GM21825 (cell line): ENCODE measurements around the gene MXRA7.

ENCODE experiments used
- ATAC-seq: cut with Tn5 transposase; IDR thresholded peaks from one replicate; pipeline ENCODE4 v1.9.1; 2021; ENCODE audit warnings: mild to moderate bottlenecking, moderate library complexity; ENCODE audit not compliant: unreplicated experiment

MXRA7 gene

DNA sequence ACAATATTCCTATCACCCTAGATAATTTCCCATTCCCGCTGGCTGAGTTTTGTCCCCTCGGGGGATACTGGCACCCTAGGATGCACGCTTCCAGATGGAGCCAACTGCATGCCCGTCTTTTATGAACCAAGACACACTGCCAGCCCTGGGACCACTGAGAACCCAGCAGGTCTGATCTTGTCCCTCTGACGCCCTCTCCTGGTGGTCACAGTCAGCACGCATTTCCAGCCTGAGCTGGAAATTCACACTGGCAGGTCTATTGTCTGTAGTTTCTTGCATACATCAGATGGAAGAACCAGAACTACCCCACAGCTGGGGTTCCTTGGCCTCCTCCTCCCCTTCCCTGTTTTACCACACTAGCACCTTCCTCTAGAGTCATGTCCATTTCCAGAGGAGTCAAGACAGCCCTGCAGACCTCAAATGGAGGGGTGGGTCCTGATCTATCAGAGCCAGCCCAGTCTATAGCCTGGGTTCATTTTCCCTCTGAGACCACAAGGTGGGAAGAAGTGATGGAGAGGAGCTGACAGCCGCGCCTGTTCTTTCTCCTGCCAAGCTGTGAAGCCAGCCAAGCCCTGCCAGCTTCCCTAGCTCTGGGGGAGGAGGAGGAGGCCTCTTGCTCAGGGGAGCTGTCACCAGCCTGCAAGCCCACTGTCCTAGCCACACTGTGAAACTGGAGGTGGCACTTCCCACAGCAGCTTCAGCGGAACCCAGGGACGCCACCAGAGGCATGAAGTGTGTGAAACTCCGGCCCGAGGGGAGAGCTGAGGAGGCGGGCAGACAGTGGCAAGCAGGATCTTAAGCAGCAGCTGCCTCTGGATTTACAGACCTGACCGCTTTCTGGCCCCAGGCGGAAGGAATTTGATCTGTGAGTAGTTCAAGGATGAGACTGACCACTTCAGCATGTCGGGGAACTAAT is 29.3 kb downstream of the MXRA7 start:
- no peak for ATAC-seq

- no peak for ATAC-seq
Observed at GRCh38 chr17:76679239-76679638, 31.5 kb downstream of the MXRA7 start.

- no peak for ATAC-seq
Observed at GRCh38 chr17:76678330-76678729, 32.4 kb downstream of the MXRA7 start.

- no peak for ATAC-seq
Observed at GRCh38 chr17:76677406-76677805, 33.4 kb downstream of the MXRA7 start.

DNA sequence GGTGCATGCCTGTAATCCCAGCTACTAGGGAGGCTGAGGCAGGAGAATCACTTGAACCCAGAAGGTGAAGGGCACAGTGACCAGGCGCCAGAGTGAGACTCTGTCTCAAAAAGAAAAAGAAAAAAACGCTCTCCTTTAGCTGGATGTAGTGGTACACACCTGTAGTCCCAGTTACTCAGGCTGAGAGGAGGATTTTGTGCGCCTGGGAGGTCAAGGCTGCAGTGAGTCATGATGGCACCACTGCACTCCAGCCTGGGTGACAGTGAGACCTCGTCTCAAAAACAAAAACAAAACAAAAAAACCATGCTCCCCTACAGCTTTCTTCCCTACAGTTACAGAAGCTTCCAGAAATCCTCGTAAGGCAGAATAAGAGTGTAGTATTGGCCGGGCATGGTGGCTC is 34.1 kb downstream of the MXRA7 start:
- no peak for ATAC-seq

DNA sequence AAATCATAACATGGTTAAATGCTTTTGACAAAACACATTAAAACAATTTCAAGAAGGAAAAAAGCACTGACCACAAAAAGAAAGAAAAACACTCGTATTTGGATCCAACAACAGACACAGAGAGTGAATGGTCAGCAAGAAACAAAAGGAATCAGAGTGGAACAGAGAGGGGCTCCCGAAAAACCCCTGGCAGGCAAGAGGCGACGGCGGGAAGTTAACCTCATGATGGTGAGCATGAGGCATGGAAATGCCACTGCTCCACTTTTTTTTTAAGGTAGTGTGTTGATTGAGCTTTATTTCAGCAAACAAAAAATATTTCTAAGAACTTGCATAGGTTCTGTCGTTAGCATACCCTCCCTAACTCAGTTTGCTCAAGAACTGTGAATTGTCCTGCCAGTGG is 35.1 kb downstream of the MXRA7 start:
- no peak for ATAC-seq

DNA sequence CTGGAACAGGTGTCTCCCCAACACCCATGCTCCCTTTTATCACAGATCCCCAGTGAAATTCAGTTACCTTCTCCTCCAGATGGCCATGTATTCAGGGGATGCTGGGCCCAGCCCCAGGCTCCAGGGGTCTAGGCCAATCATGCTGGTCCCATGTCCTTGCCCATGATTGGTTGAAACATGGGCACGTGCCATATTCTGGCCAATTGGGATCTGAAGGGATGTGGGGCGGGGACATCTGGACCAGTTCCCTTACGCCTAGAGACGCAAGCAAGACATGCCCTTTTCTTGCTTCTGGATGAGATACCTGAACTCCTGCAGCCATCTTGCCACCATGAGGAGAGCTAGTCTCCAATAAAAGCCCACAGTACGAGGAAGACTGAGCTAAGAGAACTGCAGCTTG is 36.2 kb downstream of the MXRA7 start:
- no peak for ATAC-seq

GRCh38 chr17:76673729-76674128 is 37.0 kb downstream of the MXRA7 start:
- no peak for ATAC-seq

DNA sequence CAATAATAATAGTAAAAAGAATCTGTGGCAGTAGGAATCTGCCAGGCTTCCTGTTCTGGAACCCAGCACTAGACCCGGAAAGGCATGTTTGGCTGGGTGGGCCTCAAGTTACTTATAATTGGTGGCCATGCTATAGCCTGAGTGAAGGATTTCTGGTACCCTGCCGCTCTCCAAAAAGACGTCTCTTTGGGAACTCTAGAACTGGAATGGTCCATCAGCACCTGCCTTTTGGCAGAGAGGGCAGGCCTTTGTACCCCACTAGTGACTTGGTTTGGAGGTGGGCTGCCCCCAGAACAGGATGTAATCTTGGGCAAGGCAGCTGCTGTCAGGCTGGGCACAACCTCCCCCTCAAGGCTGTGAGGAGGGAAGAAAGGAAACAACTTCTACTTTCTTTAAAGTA is 37.9 kb downstream of the MXRA7 start:
- no peak for ATAC-seq

DNA sequence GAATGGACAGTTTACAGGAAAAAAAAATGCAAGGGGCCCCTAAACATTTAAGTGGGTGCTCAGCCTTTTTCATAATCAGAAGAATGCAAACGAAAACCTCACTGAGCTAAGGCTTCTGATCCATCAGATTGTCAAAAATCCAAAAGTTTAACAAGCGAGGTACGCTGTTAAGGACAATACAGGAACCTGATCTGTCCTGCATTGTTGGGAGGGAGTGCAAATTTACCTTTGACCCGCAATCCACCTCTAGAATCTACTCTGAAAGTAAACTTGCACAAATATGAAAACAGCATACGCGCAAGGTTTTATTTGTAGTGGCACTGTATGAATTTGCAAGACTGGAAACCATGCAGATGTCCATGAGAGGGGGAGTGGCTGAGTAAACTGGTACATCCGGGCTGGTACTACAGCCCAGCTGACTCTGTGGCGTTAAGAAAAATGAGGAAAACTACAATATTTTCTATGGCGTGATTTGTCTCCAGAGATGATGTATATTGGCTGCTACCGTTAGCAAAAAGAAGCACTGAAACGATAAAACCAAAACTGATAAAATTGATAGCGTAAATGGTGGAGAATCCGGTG is 38.4 kb downstream of the MXRA7 start:
- ATAC-seq = no peak

- no peak for ATAC-seq
Observed at GRCh38 chr17:76671912-76672262, 38.9 kb downstream of the MXRA7 start.

DNA sequence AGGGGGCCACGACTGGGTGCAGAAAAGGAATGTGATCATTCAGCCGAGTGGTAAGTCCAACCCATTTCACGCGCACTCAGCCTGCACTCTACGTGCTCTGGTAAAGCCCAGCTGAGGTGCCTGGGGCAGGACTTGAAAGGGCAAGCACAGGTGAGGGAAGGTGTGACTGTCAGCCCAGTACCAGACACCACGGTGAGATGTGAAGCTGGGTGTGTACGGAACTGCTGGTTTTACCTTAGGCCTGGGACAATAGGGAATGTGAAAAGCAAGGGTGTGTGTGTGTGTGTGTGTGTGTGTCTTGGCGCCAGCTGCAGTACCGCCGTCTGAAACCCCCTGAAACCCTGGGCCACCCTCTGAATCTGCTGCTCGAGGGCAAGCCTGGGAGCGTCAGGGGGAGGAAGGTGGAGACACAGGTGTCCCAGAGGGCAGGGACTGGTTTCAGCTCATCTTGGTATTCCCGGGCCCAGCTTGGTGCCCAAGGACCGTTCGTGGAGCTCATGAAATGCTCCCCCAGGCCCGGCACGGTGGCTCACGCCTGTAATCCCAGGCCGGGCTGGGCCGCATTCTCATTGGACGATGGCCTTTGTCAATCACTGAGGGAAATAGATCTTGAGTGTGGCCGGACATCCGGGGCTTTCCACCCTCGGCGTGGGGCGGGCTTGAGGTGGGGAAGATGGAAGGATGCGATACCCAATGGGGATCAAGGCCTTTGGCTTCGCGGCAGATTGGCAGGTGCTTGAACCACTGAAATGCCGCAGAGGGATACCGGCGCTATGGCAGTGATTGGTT is 39.4 kb downstream of the MXRA7 start:
- peak; percentile 95 for ATAC-seq

GRCh38 chr17:76670718-76671122 is 40.0 kb downstream of the MXRA7 start:
- no peak for ATAC-seq

- ATAC-seq = no peak
Observed at GRCh38 chr17:76670020-76670717, 40.6 kb downstream of the MXRA7 start.

DNA sequence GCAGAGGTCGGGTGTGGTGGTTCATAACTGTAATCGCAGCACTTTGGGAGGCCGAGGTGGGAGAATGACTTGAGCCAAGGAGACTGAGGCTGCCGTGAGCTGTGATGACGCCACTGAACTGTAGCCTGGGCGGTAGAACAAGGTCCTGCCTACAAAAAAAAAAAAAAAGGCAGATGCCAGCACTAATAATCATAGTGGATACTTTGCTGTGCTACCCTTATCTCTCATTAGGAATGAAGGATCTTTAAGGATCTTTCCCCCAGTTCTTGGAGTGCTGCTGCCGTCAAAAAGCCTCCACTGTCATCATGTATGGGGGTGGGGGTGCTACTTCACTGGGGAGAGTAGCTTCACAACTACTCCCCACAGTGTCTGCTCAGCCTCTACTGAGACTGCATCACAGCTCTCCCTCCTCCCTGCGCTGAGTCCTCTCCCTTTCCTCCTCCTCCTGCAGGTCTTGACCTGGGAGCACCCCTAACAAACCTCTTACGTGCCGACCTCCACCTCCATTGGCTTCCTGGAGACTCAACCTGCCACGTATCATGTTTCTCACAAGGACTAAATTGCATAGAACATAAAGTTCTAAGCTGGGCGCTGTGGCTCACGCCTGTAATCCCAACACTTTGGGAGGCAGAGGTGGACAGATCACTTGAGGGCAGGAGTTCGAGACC is 42.8 kb downstream of the MXRA7 start:
- ATAC-seq = no peak

DNA sequence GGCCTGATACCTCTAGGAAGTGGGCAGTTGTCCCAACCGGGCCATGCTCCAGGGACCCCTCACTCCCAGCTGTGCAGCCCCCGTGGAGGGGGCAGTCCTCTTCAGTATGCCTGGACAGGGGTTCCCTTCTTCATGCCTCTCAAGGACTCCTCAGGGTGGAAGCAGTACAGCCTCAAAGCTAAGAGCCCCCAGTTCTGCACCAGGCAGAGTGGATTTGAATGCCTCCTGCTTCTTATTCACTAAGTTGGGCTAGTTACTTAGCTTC is 43.3 kb downstream of the MXRA7 start:
- ATAC-seq = no peak

DNA sequence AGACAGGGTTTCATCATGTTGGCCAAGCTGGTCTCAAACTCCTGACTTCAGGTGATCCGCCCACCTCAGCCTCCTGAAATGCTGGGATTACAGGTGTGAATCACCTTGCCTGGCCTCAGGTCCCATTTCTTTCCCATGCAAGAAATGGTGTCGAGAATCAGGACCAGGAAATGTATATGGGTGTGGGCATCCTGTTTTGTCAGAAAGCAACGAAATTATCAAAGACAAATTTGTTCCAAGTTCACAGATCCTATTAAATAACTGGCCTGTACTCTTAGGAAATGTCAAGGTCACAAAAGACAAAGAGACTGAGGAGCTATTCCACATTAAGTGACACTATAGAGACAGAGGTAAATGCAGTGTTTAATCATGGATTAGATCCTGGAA is 50.1 kb downstream of the MXRA7 start:
- no peak for ATAC-seq

- no peak for ATAC-seq
Observed at GRCh38 chr17:76659928-76660655, 50.7 kb downstream of the MXRA7 start.

GRCh38 chr17:76658242-76658662 is 52.5 kb downstream of the MXRA7 start:
- no peak for ATAC-seq

- no peak for ATAC-seq
Observed at GRCh38 chr17:76657505-76658241, 53.1 kb downstream of the MXRA7 start.
